Fibroblast of skin of right biceps (primary cell): ENCODE measurements around the gene DAZAP1.

Experiments
- DNase-seq: peaks from one replicate; pipeline ENCODE4 v3.0.0-alpha.2; 2013

DAZAP1 gene

GRCh38 chr19:1394252-1395193 is 12.9 kb upstream of the DAZAP1 start:
- no peak for DNase-seq

GRCh38 chr19:1395194-1396018 is 12.0 kb upstream of the DAZAP1 start:
- no peak for DNase-seq

GRCh38 chr19:1396019-1396767 is 11.2 kb upstream of the DAZAP1 start:
- DNase-seq: no peak

GRCh38 chr19:1396768-1397679 is 10.4 kb upstream of the DAZAP1 start:
- no peak for DNase-seq

GRCh38 chr19:1397838-1398237 is 9.5 kb upstream of the DAZAP1 start:
- DNase-seq: no peak

GRCh38 chr19:1399079-1399478 is 8.3 kb upstream of the DAZAP1 start:
- DNase-seq: no peak

GRCh38 chr19:1399745-1400144 is 7.6 kb upstream of the DAZAP1 start:
- DNase-seq: no peak

GRCh38 chr19:1400281-1401137 is 6.9 kb upstream of the DAZAP1 start:
- peak; percentile 22 for DNase-seq

GRCh38 chr19:1401138-1401888 is 6.1 kb upstream of the DAZAP1 start, which contains the start of gene GAMT:
Gene GAMT (minus strand): TSS chr19:1401542. CDS start chr19:1401476, 66 bp downstream.
- DNase-seq: peak; percentile 39

- no peak for DNase-seq
Measured at GRCh38 chr19:1401889-1402217, 5.5 kb upstream of the DAZAP1 start.

GRCh38 chr19:1402411-1403070 is 4.8 kb upstream of the DAZAP1 start:
- no peak for DNase-seq

- DNase-seq: peak; percentile 99
Measured at GRCh38 chr19:1406774-1407527, 435 bp upstream of the DAZAP1 start.

GRCh38 chr19:1408300-1409203 is 1.2 kb downstream of the DAZAP1 start:
- peak; percentile 40 for DNase-seq

GRCh38 chr19:1409204-1410005 is 2.0 kb downstream of the DAZAP1 start:
- DNase-seq: no peak

- peak; percentile 23 for DNase-seq
Measured at GRCh38 chr19:1410136-1410786, 2.9 kb downstream of the DAZAP1 start.

- no peak for DNase-seq
Measured at GRCh38 chr19:1410789-1411188, 3.4 kb downstream of the DAZAP1 start.
